Spinal cord (tissue), 10 donors: Measurements from ENCODE around the gene ZNF574. TPM values are rescaled to one million over a fixed set of nuclear protein-coding genes. Genes with fewer than 3 reads are reported as not detected.

Experiments
- DNase-seq, 6 donors: peaks; one replicate each; pipeline versions ENCODE4 v3.0.0 to v3.0.0-alpha.2; 2013 to 2015; ENCODE audit warnings: low spot score in 6 of 6, low read depth in 4 of 6
- H3K27ac ChIP-seq: one replicate; pipeline ENCODE4 v1.5.1; 2013; ENCODE audit warnings: low read depth, low read length, control low read depth
- H3K27me3 ChIP-seq: one replicate; pipeline ENCODE4 v1.6.1; 2013; ENCODE audit warnings: low read length; ENCODE audit not compliant: control insufficient read depth, insufficient read depth
- H3K36me3 ChIP-seq: one replicate; pipeline ENCODE4 v1.6.1; 2013; ENCODE audit warnings: low read length; ENCODE audit not compliant: control insufficient read depth, insufficient read depth
- H3K4me1 ChIP-seq: one replicate; pipeline ENCODE4 v1.6.1; 2013; ENCODE audit warnings: low read length; ENCODE audit not compliant: control insufficient read depth, insufficient read depth
- H3K4me3 ChIP-seq: one replicate; pipeline ENCODE4 v1.5.1; 2013; ENCODE audit warnings: low read depth, low read length, control low read depth
- H3K9me3 ChIP-seq: one replicate; pipeline ENCODE4 v1.6.1; 2013; ENCODE audit warnings: low read length; ENCODE audit not compliant: control insufficient read depth, insufficient read depth
- WGBS: methylation state at CpG from one replicate; pipeline ENCODE4 v1.1.5; 2013; ENCODE audit warnings: missing lambda C conversion rate; ENCODE audit not compliant: insufficient coverage; 5-methylcytosine and 5-hydroxymethylcytosine counted together
- polyA plus RNA-seq, 2 donors: library from polyadenylated mRNA; unstranded; fragments of 120-200 nt; gene quantifications; one replicate each; pipeline ENCODE4 v1.2.1, GENCODE V29; 2013; ENCODE audit not compliant: insufficient read length in 2 of 2
- total RNA-seq, 2 donors: library from RNA; depleted of rRNA in 1 of 2; stranded (reverse); fragments of 120-200 nt in 1 of 2; fragments of >200 nt in 1 of 2; gene quantifications; one replicate each; pipeline versions ENCODE4 v1.2.3 to v1.2.4, GENCODE V29; 2013 to 2014
- donor health status: healthy.

Gene ZNF574
- total and polyA plus RNA-seq, 4 donors = 7.6 to 19.4 (median 14.0) TPM

DNA sequence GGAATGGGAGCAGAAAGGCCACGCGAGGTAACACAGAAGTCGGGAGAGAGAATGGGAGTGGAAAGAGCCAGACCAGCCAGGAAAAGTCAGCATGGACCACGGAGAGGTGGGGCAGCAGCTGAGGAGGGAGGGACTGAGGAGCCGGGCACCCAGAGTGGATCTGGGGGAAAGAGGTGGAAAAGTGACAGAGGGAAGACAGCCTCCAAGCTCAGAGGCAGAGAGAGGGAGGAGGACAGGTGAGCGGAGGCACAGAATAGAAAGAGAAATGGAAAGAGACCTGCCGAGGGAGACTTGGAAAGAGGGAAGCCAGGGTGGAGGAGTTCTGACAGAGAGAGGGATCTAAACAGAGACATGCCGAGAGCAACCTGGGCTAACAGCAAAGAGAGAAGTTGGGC is 7.6 kb upstream of the ZNF574 start:
- Histone ChIP-seq H3K4me3 (peak overlapping the region; percentile 56), H3K27me3 (no peaks in the 10 kb centered on the region), H3K27ac (no peak overlapping the region), H3K4me1 (peaks cover 57% of the 10 kb centered on the region), H3K9me3 (no peaks in the 10 kb centered on the region), H3K36me3 (peaks cover 36% of the 10 kb centered on the region)
- WGBS = 22% methylated on average over 8 of the region's 8 CpGs
- DNase-seq = no peak

GRCh38 chr19:42068756-42069571 is 7.0 kb upstream of the ZNF574 start:
- WGBS = 8% methylated on average over 23 of the region's 29 CpGs
- Histone ChIP-seq H3K9me3 (no peaks in the 10 kb centered on the region), H3K27me3 (no peaks in the 10 kb centered on the region), H3K36me3 (peaks cover 33% of the 10 kb centered on the region), H3K4me1 (peaks cover 57% of the 10 kb centered on the region), H3K27ac (peak overlapping the region; percentile 67), H3K4me3 (peak overlapping the region; percentile 56)
- peak in 2 of 6 donors; percentile 32 to 36 for DNase-seq

DNA sequence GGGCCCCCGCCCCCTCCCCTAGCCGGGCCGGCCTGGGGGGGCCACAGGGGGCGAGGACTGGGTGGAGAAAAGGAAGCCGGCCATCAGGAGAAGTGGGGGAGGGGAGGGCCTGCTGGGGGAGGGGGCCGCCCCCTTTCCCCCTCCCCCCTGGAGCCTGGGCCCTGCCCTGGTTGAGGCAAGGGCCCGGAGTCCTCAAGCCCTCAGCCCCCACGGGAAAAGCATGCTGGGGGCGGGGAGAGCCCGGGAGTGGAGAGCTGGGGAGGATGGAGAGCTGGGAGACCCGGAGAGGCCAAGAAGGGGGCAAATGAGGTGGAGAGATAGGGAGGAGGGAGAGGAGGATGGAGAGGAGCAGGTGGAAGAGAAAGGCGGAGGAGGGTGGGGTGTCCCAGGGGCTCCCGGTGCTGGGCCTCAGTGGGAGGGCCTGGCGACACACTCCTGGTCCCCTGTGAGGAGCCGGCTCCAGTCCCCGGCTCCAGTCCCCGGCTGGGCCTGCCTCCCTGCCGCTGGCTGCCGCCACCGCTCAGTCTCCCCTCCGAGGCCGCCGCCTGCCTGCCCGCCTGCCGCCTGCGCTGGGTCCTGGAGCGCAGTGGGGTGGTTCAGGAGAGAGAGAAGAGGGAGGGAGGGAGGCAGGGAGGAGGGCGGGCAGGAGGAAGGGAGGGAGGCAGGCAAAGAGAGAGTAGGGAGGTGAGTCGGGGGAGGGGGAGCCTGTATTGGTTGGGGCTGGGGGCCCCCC is 6.2 kb upstream of the ZNF574 start, which contains the start of gene GRIK5:
TSS of gene GRIK5 (minus strand) at position 588 of the 733 bp plus-strand sequence. CDS start 4,436 bp downstream, outside the sequence.
- H3K4me1 ChIP-seq = peaks cover 58% of the 10 kb centered on the region
- H3K27ac ChIP-seq = peak within 1 kb of the TSS; percentile 67
- under 1% methylated on average over 22 of the region's 29 CpGs for WGBS
- peak in 4 of 6 donors; percentile 41 to 94 (median 68) for DNase-seq
- H3K27me3 ChIP-seq = no peaks in the 10 kb centered on the region
- H3K36me3 ChIP-seq = peaks cover 25% of the 10 kb centered on the region
- no peaks in the 10 kb centered on the region for H3K9me3 ChIP-seq
- H3K4me3 ChIP-seq = peak within 1 kb of the TSS; percentile 56

GRCh38 chr19:42071247-42071646 is 4.7 kb upstream of the ZNF574 start:
- peaks cover 60% of the 10 kb centered on the region for H3K4me1 ChIP-seq
- H3K9me3 ChIP-seq = no peaks in the 10 kb centered on the region
- H3K27me3 ChIP-seq = no peaks in the 10 kb centered on the region
- H3K27ac ChIP-seq = no peak overlapping the region
- 93% methylated on average over 11 of the region's 12 CpGs for WGBS
- H3K36me3 ChIP-seq = peaks cover 12% of the 10 kb centered on the region
- DNase-seq = no peak
- no peak overlapping the region for H3K4me3 ChIP-seq

GRCh38 chr19:42074513-42075363 is 1.2 kb upstream of the ZNF574 start:
- Histone ChIP-seq H3K27me3 (no peaks in the 10 kb centered on the region), H3K36me3 (peaks cover 20% of the 10 kb centered on the region), H3K27ac (peak overlapping the region; percentile 98), H3K4me3 (peak overlapping the region; percentile 88), H3K9me3 (no peaks in the 10 kb centered on the region), H3K4me1 (peaks cover 30% of the 10 kb centered on the region)
- WGBS = 69% methylated on average over 22 of the region's 27 CpGs
- DNase-seq = peak in 1 of 6 donors; percentile 4

DNA sequence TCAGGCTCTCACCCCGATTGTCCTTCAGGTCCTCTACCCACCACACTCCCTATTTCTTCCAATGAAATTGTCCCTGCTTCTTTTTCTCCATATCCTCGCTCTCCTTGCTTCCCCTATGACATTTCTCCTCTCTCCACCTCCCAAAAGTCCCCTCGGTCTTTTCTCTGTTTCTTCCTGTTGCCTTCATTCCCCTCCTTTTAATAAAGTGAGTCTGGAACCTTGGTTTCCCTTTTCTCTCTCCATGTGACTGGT is 676 bp upstream of the ZNF574 start:
- peaks cover 25% of the 10 kb centered on the region for H3K36me3 ChIP-seq
- H3K4me3 ChIP-seq = peak overlapping the region; percentile 88
- H3K9me3 ChIP-seq = no peaks in the 10 kb centered on the region
- 12% methylated on average over 3 of the region's 3 CpGs for WGBS
- no peaks in the 10 kb centered on the region for H3K27me3 ChIP-seq
- H3K27ac ChIP-seq = peak overlapping the region; percentile 98
- peaks cover 26% of the 10 kb centered on the region for H3K4me1 ChIP-seq
- DNase-seq = no peak

- under 1% methylated on average over 33 of the region's 33 CpGs for WGBS
- no peaks in the 10 kb centered on the region for H3K27me3 ChIP-seq
- peaks cover 15% of the 10 kb centered on the region for H3K4me1 ChIP-seq
- peaks cover 37% of the 10 kb centered on the region for H3K36me3 ChIP-seq
- H3K27ac ChIP-seq = no peak overlapping the region
- H3K9me3 ChIP-seq = no peaks in the 10 kb centered on the region
- H3K4me3 ChIP-seq = peak overlapping the region; percentile 88
- no peak for DNase-seq
Measured at GRCh38 chr19:42076380-42076944, 496 bp downstream of the ZNF574 start.

GRCh38 chr19:42078058-42078457 is 2.1 kb downstream of the ZNF574 start:
- Histone ChIP-seq H3K9me3 (no peaks in the 10 kb centered on the region), H3K4me3 (no peak overlapping the region), H3K27me3 (no peaks in the 10 kb centered on the region), H3K27ac (no peak overlapping the region), H3K36me3 (peaks cover 45% of the 10 kb centered on the region), H3K4me1 (peaks cover 14% of the 10 kb centered on the region)
- 89% methylated on average over 1 of the region's 1 CpG for WGBS
- no peak for DNase-seq
